NCI-H1417 treated with DMSO at 0.1 percent for 48 hours (cell line): ENCODE measurements around the gene SMCO1.
"Not testable (repeated sequence)": the region's sequence is repeated elsewhere in the genome, so short reads cannot be mapped to it uniquely, and the experiment has no call there.

Experiments used
- DNase-seq: peaks from one replicate; lab custom pipeline; 2025; lab: John Stamatoyannopoulos, UW

Gene SMCO1

DNA sequence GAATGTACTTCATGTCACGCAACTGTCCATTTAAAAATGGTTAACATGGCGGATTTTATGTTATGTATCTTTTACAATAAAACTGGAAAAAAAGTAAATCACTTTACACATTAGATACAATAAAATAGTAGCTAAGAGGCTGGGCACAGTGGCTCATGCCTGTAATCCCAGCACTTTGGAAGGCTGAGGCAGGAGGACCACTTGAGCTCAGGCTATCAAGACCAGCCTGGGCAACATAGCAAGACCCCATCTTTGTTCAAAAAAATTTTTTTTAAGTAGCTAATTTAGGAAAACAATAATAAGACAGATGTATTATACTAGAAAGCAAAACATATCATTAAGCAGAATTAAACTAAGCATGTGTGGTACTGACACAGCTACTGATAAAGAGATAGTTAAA lies 23.1 kb downstream of the SMCO1 start:
- no peak for DNase-seq

DNA sequence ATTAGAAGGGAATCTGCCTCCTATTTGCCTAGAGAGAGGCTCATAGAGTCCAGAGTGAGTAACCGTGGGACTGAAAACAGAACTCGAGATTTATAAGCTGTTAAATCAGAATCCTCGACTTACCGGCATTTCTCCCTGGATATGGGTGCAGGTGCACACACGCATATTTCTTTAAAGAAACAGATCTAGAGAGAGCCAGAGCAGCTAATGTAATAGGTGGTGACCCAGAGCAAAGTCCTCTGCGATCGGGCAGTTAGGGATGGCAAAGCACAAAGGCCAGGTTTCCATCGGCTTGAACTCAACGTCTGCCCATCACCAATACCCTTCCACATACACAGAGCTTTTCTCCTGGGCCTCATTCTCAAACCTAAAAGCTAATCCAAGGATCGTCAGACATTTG lies 25.4 kb downstream of the SMCO1 start:
- no peak for DNase-seq

- no peak for DNase-seq
Measured at GRCh38 chr3:196486263-196486662, 28.9 kb downstream of the SMCO1 start.

- DNase-seq, result no peak
Measured at GRCh38 chr3:196477678-196478077, 37.5 kb downstream of the SMCO1 start.

DNA sequence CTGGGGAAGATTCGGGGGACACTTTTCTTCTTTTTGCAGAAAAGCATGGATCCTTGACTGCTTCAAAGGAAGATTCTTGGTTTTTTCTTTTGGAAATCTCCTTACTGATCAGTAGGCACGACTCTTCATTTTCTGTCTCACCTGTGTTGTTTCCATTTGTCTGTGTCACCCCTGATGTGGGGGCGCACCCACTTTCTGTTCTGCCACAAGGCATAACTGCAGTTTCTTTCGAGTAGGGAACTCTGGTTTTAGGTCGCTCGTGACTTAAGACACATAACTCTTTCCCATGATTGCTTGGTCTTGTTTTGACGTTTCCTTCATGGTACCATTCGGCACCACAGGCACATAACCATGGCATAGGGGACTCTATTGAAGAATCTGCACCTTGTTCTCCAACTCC lies 42.9 kb downstream of the SMCO1 start:
- no peak for DNase-seq

GRCh38 chr3:196471551-196471950 lies 43.6 kb downstream of the SMCO1 start:
- no peak for DNase-seq

DNA sequence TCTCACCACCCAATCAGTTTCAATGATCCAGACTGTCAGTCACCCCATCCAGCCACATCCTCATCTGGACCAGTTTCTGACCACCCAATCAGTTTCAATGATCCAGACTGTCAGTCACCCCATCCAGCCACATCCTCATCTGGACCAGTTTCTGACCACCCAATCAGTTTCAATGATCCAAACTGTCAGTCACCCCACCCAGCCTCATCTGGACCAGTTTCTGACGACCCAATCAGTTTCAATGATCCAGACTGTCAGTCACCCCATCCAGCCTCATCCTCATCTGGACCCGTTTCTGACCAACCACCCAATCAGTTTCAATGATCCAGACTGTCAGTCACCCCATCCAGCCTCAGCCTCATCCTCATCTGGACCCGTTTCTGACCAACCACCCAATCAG lies 45.0 kb downstream of the SMCO1 start:
- not testable (repeated sequence) for DNase-seq

DNA sequence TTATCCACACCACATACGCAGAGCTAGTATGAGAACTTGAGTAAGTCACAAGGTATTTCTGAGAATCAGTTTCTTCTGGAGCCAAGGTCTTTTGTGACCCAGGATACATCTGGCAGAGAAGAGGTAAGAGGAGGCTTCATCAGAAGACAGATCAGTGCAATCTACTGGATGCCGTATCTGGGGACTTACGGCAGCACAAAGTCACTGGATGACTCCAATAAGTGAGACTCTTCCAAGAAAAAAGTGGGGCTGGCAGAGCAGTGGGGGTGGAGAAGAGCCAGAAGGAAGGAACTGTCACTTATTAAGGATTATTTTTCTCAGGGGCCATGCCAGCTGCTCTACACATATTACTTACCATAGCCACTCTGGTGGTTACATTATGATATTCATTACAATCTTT lies 51.3 kb downstream of the SMCO1 start:
- DNase-seq, result no peak

GRCh38 chr3:196463478-196463756 lies 51.7 kb downstream of the SMCO1 start:
- no peak for DNase-seq

DNA sequence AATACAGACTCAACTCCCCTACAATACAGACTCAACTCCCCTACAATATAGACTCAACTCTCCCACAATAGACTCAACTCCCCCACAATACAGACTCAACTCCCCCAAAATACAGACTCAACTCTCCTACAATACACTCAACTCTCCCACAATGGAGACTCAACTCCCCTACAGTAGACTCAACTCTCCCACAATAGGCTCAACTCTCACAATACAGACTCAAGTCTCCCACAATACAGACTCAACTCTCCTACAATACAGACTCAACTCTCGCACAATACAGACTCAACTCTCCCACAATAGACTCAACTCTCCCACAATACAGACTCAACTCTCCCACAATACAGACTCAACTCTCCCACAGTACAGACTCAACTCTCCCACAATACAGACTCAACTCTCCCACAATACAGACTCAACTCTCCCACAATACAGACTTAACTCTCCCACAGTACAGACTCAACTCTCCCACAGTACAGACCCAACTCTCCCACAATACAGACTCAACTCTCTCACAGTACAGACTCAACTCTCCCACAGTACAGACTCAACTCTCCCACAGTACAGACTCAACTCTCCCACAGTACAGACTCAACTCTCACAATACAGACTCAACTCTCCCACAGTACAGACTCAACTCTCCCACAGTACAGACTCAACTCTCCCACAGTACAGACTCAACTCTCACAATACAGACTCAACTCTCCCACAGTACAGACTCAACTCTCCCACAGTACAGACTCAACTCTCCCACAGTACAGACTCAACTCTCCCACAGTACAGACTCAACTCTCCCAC lies 52.3 kb downstream of the SMCO1 start:
- not testable (repeated sequence) for DNase-seq

- no peak for DNase-seq
Measured at GRCh38 chr3:196458063-196458462, 57.1 kb downstream of the SMCO1 start.

DNA sequence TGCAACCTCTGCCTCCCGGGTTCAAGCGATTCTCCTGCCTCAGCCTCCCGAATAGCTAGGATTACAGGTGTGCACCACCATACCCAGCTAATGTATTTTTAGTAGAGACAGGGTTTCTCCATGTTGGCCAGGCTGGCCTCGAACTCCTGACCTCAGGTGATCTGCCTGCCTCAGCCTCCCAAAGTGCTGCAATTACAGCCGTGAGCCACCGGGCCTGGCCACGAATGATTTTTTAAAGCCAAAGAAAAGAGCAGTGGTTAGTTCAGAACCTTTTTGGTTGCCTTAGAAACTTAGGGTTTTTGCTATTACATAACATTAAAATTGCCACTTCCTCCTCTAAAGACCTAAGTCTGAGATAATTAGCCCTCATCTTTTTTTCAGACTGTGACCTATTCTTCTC lies 57.7 kb downstream of the SMCO1 start:
- DNase-seq, result not testable (repeated sequence)
